HG03558 (cell line): ENCODE measurements around the gene DSCAM.

Experiments used
- ATAC-seq: cut with Tn5 transposase; IDR thresholded peaks from one replicate; pipeline ENCODE4 v1.9.1; 2021; ENCODE audit warnings: moderate number of reproducible peaks; ENCODE audit not compliant: unreplicated experiment; ENCODE audit errors: extremely low read depth

The DSCAM gene

GRCh38 chr21:40792691-40793456, 54.1 kb downstream of the DSCAM start:
- no peak for ATAC-seq

DNA sequence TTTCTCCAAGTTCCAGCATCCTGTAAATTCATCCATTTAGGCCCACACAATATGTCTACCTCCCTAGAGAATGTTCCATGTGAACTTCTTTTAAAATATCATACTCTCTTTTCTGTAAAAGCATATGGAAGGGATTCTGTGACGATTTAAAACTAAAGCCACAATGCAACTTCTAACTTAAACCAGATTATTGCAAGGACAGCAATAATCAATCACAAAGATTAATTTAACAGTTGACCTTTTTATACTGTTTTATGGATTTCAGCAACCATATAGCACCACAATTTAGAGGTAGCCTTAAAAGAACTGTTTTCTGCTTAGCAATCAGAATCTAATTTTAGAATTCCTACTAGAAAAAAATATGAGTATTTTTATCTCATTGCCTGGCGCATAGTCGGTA, 58.3 kb downstream of the DSCAM start:
- no peak for ATAC-seq

DNA sequence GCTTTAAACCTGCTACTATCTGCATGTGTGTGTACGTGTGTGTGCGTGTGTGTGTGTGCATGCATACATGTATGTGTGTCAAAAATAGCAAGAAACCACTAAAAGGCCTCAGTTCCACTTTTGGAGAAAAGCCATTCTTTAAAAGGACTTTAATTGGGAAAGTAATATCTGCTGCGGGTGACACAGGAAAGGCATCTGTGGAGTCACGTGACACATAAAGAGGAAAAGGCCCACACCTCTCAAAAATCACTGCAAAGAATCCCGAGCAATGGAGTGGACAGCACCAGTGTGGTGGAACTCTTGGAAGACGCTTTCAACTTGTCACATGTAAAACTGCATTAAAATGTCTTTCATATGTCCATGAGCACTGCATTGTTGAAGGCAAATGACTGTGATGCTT, 63.6 kb downstream of the DSCAM start:
- no peak for ATAC-seq

DNA sequence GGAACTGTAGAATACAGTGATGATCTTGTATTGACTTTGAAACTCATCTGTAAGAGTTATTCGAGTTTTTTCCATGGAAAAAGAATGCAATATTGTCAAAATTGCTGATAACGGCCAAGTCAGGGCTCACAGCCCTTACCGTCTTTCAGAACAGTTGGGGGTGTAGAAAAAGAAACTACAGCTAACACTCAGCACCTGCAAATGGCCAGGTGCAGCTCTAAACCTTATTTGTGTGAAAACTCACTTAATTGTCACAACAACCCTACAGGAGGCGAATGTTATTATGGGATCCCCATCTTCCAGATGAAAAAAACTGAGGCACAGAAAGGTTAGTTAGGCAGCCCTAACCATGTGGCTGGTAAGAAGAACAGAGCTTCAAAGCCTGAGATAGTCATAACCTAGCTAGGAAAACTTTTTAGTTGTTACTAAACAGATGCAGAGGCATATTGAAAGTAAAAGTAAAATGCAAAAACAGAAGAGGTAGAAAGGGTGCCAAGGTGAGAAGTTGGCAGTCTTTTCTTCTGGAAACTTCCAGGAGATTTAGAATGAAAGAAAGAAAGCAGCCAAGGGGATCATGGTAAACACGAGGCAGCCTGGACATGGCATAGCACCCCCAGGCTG, 76.4 kb downstream of the DSCAM start:
- no peak for ATAC-seq

- ATAC-seq = no peak
Observed at GRCh38 chr21:40769231-40769630, 77.7 kb downstream of the DSCAM start.

DNA sequence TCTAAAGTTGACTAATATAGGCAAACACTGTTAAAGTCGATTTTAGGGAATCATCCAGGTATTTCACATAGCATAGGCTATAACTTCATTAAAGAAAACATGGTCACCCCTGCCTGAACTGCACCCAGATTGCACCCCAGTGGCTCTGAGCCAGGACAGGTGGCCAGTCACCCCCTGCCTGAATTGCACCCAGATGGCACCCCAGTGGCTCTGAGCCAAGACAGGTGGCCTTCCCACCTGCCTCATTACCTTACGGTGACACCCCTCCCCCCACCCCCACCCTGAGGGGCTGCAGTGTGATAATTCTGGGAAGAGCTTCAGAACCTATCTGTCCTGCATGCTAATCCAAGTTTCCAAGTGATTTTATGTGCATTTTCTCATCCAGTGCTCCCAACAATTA, 78.9 kb downstream of the DSCAM start:
- ATAC-seq = no peak

GRCh38 chr21:40766381-40766780, 80.6 kb downstream of the DSCAM start:
- ATAC-seq = no peak

DNA sequence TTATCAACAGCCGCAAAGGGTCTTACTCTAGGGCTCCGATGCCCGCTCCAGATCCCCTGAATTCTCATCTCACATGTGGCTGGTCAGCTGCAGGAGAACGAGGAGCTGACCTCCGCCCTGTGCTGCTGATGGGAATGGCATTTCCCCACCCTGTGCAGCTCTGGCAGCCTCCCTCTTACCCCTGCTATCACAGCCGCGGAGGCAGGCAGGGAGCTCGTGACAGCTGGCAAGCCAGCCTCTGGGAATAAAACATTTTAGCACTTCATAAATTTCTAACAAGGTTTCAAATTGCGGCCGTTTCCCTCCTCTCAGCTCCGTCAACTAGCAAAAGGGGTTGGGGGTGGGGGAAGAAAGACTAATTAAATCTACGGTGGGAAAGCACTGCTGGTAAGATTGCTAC, 81.1 kb downstream of the DSCAM start:
- no peak for ATAC-seq

GRCh38 chr21:40760821-40761220, 86.1 kb downstream of the DSCAM start:
- no peak for ATAC-seq

DNA sequence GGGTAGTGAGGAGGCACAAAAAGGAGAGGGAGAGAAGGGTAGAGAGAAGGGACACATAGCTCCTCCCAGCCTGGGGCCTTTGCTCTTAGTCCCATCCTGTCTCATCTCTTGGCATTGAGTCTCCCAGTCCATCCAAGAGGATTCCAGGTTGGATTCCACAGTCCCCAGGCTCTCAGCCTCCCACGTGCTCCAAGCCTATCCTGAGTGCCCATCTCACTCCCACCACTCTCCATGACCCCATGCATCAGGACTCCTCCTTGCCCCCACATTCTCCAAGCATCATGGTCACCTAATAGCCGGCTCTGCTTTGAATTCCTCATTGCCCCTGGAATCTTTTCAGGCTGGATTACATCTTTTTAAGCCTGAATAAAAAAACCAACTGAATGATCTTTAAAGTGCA, 87.9 kb downstream of the DSCAM start:
- ATAC-seq = no peak

DNA sequence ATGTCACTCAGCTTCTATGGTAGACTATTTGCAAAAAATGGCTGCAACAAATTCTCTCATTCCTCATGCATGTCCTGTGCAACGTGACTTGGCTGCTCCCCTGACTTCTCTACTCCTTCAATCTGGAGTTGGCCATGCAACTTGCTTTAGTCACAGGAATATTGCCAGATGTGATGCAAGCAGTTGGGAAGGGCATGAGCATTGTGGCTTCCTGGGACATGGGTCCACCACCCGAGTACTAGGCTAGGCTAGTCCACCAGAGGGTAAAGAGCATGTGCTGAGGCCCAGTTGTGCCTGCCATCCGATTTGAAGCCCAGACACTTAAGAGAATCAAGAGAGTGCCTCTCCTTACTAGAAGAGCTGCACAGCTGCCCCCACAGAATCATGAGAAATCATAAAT, 89.6 kb downstream of the DSCAM start:
- ATAC-seq = no peak

DNA sequence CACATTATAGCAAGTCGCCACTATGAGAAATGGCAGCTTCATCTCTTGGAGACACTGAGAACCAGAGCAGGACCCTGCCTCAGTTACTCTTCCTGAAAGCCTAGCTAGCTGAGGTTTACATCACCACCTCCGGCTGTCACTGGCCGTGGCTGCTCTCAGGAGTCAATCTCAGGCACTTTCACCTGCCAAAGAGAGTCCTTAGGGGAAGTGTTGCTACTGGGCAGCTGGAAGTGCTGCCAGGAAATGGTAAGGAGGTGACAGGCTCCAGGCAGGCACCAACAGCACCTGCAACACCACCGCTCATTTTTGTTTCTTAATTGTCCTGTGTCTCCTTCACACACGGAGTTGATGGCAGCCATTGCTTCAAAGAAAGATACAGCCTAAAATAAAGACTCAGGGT, 92.5 kb downstream of the DSCAM start:
- no peak for ATAC-seq

DNA sequence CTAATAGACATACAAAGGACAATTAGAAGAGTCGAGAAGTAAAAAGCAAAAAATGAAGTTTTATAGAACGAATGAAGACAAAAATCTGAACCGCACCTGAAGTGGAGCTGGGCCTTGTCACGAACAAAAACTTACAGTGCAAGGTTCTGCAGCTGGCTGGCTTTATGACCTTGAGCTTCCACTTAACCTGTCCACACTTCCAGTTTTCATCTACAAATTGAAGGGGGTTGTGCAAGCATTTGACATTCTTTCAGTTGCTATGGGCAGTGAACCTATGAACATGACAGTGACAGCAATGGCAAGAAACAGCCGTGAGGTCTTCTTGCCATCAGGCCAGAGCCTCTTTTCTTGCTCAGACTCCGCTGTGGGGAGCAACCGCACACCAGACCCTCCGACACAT, 93.2 kb downstream of the DSCAM start:
- no peak for ATAC-seq

GRCh38 chr21:40752125-40752524, 94.8 kb downstream of the DSCAM start:
- ATAC-seq = no peak

DNA sequence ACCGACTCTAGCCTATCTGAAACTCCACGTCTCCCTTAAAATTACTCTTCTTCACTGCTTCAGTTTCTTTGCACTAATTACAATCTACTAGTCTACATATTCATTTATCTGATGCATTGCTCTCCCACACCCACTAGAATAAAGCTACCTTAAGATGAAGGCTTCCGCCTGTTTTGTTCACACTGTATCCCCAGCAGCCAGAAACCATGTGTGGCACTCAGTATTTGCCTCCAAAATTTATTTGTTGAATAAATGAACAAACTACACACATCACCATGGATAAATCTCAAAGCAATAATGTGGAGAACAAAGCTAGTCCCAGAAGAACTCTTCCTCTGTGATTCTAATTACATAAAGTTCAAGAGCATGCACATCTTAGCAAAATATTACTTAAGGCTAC, 95.7 kb downstream of the DSCAM start:
- ATAC-seq = no peak

- no peak for ATAC-seq
Observed at GRCh38 chr21:40736145-40736544, 110.8 kb downstream of the DSCAM start.

DNA sequence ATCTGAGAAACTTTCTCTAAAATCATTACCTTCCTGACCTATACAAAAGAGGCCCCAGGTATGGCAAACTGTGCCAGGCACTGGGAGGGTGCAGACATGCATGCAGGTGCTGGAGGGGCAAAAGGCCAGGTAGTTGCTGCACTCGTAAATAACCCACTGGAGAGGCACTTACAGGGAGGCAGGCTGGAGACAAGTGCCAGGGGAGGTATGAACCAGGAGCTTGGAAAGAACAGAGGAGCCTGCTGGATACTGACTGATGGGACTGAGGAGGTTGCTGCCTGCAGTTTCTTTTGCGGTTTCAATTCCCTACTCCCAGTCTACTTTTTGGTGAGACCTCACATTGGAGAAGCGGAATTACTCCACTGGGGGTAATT, 113.9 kb downstream of the DSCAM start:
- no peak for ATAC-seq

DNA sequence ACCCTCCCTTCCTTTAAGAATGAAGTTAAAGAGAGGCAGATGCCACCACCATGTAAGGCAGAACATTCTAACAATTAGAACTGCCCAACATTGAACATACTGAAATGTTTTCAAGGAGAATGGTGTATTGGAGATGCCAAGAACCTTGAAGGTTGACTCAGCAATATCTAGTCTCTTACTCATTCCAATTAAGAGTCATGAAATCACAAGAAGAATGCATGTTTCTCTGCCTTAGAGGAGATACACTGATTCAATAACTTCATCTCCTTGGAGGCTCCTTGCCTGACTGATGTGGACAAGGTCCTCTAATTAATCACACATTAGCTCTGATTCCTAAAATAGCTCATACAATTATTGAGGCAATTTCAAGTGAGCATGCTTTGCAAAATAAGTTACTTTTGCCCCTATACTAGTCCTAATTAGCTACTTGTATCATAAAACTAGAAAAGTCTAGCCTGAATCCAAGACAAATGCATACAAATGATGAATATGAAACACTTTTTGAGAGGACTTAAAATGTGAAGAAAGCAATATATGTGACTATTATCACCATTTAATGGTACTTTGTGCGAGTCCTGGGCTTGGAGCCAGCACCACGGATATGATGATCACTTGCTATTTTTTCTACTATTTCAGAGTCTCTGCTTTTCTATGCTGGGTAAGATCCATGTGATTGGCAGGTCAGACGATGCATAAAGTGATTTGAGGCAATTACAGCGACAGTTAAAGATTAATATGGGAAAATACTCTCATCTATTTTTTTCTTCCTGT, 114.5 kb downstream of the DSCAM start:
- ATAC-seq = no peak

GRCh38 chr21:40731206-40731605, 115.8 kb downstream of the DSCAM start:
- no peak for ATAC-seq

GRCh38 chr21:40730426-40730800, 116.5 kb downstream of the DSCAM start:
- ATAC-seq = no peak

- no peak for ATAC-seq
Observed at GRCh38 chr21:40729761-40730425, 117.1 kb downstream of the DSCAM start.
